SK-N-SH (cell line): Measurements from ENCODE around the gene SLC66A2. TPM values are rescaled to one million over a fixed set of nuclear protein-coding genes. Genes with fewer than 3 reads are reported as not detected.

Experiments
- CTCF ChIA-PET: fragments of 300-600, 350-600 bp; formaldehyde crosslinking; extraction: SDS; loops from one replicate; lab custom pipeline; 2021; lab: Yijun Ruan, JAX
- POLR2A ChIA-PET: fragments of 350-600 bp; sonication (Branson Sonifier 250); formaldehyde crosslinking; extraction: SDS; loops from one replicate; lab custom pipeline; 2020; ENCODE audit warnings: antibody characterized with exemption, inconsistent platforms; lab: Yijun Ruan, JAX
- DNase-seq: peaks from one replicate; pipeline ENCODE4 v3.0.0; 2012
- H2AFZ ChIP-seq: fragments of 200-600 bp; sonication (generic); 2 replicates; pipeline ENCODE4 v1.8.1; 2016; ENCODE audit warnings: antibody characterized with exemption, mild to moderate bottlenecking, low read depth
- H3F3A ChIP-seq: fragments of 200-600 bp; sonication (generic); replicated peaks from 2 replicates; pipeline ENCODE3; 2016; ENCODE audit warnings: antibody characterized with exemption, mild to moderate bottlenecking; ENCODE audit not compliant: insufficient read depth
- H3K27ac ChIP-seq, 2 experiments: fragments of 200-500 bp in 1 of 2; fragments of 200-600 bp in 1 of 2; sonication (Bioruptor generic) in 1 of 2; sonication (generic), shearing (Covaris generic) in 1 of 2; 2 replicates each; pipeline versions ENCODE4 v1.5.1 to v1.6.1; 2014 to 2016; ENCODE audit warnings: low read depth in 2 of 2, inconsistent platforms in 1 of 2, low read length in 1 of 2, mild to moderate bottlenecking in 1 of 2, mixed read lengths in 1 of 2
- H3K27me3 ChIP-seq: fragments of 200-600 bp; sonication (generic), shearing (Covaris generic); 2 replicates; pipeline ENCODE4 v1.6.1; 2016; ENCODE audit warnings: mixed run types; ENCODE audit not compliant: insufficient read depth
- H3K36me3 ChIP-seq, 2 experiments: fragments of 200-500 bp in 1 of 2; fragments of 200-600 bp in 1 of 2; sonication (Bioruptor generic) in 1 of 2; sonication (generic) in 1 of 2; replicated peaks in 1 of 2; 2 replicates each; pipeline versions ENCODE3 to v1.5.1; 2014 to 2016; ENCODE audit warnings: low read length in 1 of 2, mild to moderate bottlenecking in 1 of 2; ENCODE audit not compliant: insufficient read depth in 2 of 2, control insufficient read depth in 1 of 2
- H3K4me1 ChIP-seq, 2 experiments: fragments of 200-500 bp in 1 of 2; fragments of 200-600 bp in 1 of 2; sonication (Bioruptor generic) in 1 of 2; sonication (generic), shearing (Covaris generic) in 1 of 2; 2 replicates each; pipeline versions ENCODE4 v1.5.1 to v1.6.1; 2014 to 2016; ENCODE audit warnings: low read depth in 1 of 2, low read length in 1 of 2, mixed run types in 1 of 2; ENCODE audit not compliant: insufficient read depth in 2 of 2, control insufficient read depth in 1 of 2
- H3K4me2 ChIP-seq: fragments of 200-600 bp; sonication (generic), shearing (Covaris generic); 2 replicates; pipeline ENCODE4 v1.6.1; 2017; ENCODE audit warnings: mixed run types
- H3K4me3 ChIP-seq, 2 experiments: fragments of 200-500 bp in 1 of 2; fragments of 200-600 bp in 1 of 2; sonication (Bioruptor generic) in 1 of 2; sonication (generic), shearing (Covaris generic) in 1 of 2; 2 replicates each; pipeline versions ENCODE4 v1.5.1 to v1.8.1; 2014 to 2016; ENCODE audit warnings: low read depth in 2 of 2, inconsistent platforms in 1 of 2, low read length in 1 of 2, mild to moderate bottlenecking in 1 of 2, mixed read lengths in 1 of 2, moderate library complexity in 1 of 2
- H3K79me2 ChIP-seq: fragments of 200-600 bp; sonication (generic); 2 replicates; pipeline ENCODE4 v1.8.1; 2017; ENCODE audit warnings: mild to moderate bottlenecking; ENCODE audit not compliant: insufficient read depth
- H3K9ac ChIP-seq: fragments of 200-600 bp; sonication (generic); 2 replicates; pipeline ENCODE4 v1.6.1; 2017; ENCODE audit warnings: mixed run types
- H3K9me2 ChIP-seq: fragments of 200-600 bp; sonication (generic); 2 replicates; pipeline ENCODE4 v1.6.1; 2017; ENCODE audit warnings: mixed run types
- H3K9me3 ChIP-seq: fragments of 200-600 bp; sonication (generic); 2 replicates; pipeline ENCODE4 v1.6.1; 2017; ENCODE audit warnings: mixed run types, mild to moderate bottlenecking, moderate library complexity
- H4K20me1 ChIP-seq: fragments of 200-600 bp; sonication (generic); 2 replicates; pipeline ENCODE4 v1.6.1; 2017; ENCODE audit warnings: mild to moderate bottlenecking, mixed run types; ENCODE audit not compliant: insufficient read depth
- ELF1 ChIP-seq: IDR thresholded peaks from 2 replicates; pipeline ENCODE4 v1.4.0; 2012
- EP300 ChIP-seq, 2 experiments: IDR thresholded peaks; 2 replicates each; pipeline versions ENCODE4 v1.4.0 to v1.6.1; 2012; ENCODE audit warnings: borderline replicate concordance in 1 of 2, low read depth in 1 of 2, low read length in 1 of 2
- EZH2phosphoT487 ChIP-seq: fragments of 200-600 bp; sonication (generic); IDR thresholded peaks from 2 replicates; pipeline ENCODE4 v1.6.1; 2017; ENCODE audit warnings: low read depth, mixed run types, mild to moderate bottlenecking, antibody characterized with exemption, moderate library complexity, borderline replicate concordance
- FOSL2 ChIP-seq: IDR thresholded peaks from 2 replicates; pipeline ENCODE4 v1.4.0; 2012; ENCODE audit warnings: low read depth, mild to moderate bottlenecking, moderate library complexity, borderline replicate concordance
- GABPA ChIP-seq: IDR thresholded peaks from 2 replicates; pipeline ENCODE4 v1.4.0; 2012; ENCODE audit warnings: low read depth, mild to moderate bottlenecking
- GATA2 ChIP-seq: sonication (generic); formaldehyde crosslinking; IDR thresholded peaks from 2 replicates; pipeline ENCODE4 v1.5.0; 2020; ENCODE audit warnings: mild to moderate bottlenecking, missing genetic modification reagents
- IRF3 ChIP-seq: fragments of 150-350 bp; IDR thresholded peaks from 2 replicates; pipeline ENCODE4 v1.6.1; 2016; ENCODE audit warnings: mild to moderate bottlenecking, low read depth, low read length
- JUND ChIP-seq: IDR thresholded peaks from 2 replicates; pipeline ENCODE4 v1.4.0; 2012
- MAX ChIP-seq: IDR thresholded peaks from 2 replicates; pipeline ENCODE4 v1.4.0; 2012; ENCODE audit warnings: low read depth
- MEF2A ChIP-seq: IDR thresholded peaks from 2 replicates; pipeline ENCODE4 v1.4.0; 2012; ENCODE audit warnings: low read depth, borderline replicate concordance
- NRF1 ChIP-seq: IDR thresholded peaks from 2 replicates; pipeline ENCODE4 v1.6.1; 2012; ENCODE audit warnings: low read depth, mild to moderate bottlenecking, low read length
- PBX3 ChIP-seq: IDR thresholded peaks from 2 replicates; pipeline ENCODE4; 2012
- POLR2AphosphoS5 ChIP-seq: IDR thresholded peaks from 2 replicates; pipeline ENCODE4 v1.6.1; 2012; ENCODE audit warnings: low read depth, low read length
- RAD21 ChIP-seq: IDR thresholded peaks from 2 replicates; pipeline ENCODE4 v1.6.1; 2012; ENCODE audit warnings: mild to moderate bottlenecking, low read length
- RCOR1 ChIP-seq: fragments of 150-350 bp; IDR thresholded peaks from 2 replicates; pipeline ENCODE4 v1.6.1; 2017; ENCODE audit warnings: antibody characterized with exemption, low read length
- SMC3 ChIP-seq: IDR thresholded peaks from 2 replicates; pipeline ENCODE4 v1.6.1; 2012; ENCODE audit warnings: low read depth, low read length, improper control_type of control experiment
- TCF12 ChIP-seq: IDR thresholded peaks from 2 replicates; pipeline ENCODE4 v1.4.0; 2012
- WGBS: methylation state at CpG from one replicate; pipeline ENCODE4 v1.1.6; 2017; ENCODE audit warnings: low lambda C conversion rate; 5-methylcytosine and 5-hydroxymethylcytosine counted together
- polyA plus RNA-seq, 3 experiments: library from polyadenylated mRNA; depleted of rRNA; stranded (reverse); fragments of >200 nt; gene quantifications; 2 replicates each; pipeline ENCODE4 v1.2.3, GENCODE V29; 2012
- TF ChIP-seq, protein P1 (sequence below): IDR thresholded peaks from 2 replicates; pipeline ENCODE4 v1.4.0; 2012; ENCODE audit warnings: low read depth, borderline replicate concordance
- TF ChIP-seq, protein P2 (sequence below): fragments of 200-600 bp; sonication (generic); IDR thresholded peaks from 2 replicates; pipeline ENCODE4 v1.6.1; 2017; ENCODE audit warnings: antibody characterized with exemption, mild to moderate bottlenecking, moderate library complexity

Gene SLC66A2
- polyA plus RNA-seq, 1 of the 3 experiments (the other 2 are of a cell fraction): 14.5 TPM

- no peaks in the 10 kb centered on the region for H3K4me1 ChIP-seq
- 91% methylated on average over 22 of the region's 24 CpGs for WGBS
- DNase-seq: no peak
- H3K9me3 ChIP-seq: no peaks in the 10 kb centered on the region
- no peak overlapping the region for H3K4me3 ChIP-seq
- CTCF ChIA-PET: no interaction called here
- no peak overlapping the region for H2AFZ ChIP-seq
- H3K79me2 ChIP-seq: no peaks in the 10 kb centered on the region
- no peaks in the 10 kb centered on the region for H3F3A ChIP-seq
- no peak overlapping the region for H3K4me2 ChIP-seq
- H3K27me3 ChIP-seq: no peaks in the 10 kb centered on the region
- H4K20me1 ChIP-seq: no peaks in the 10 kb centered on the region
- H3K9ac ChIP-seq: no peak overlapping the region
- H3K9me2 ChIP-seq: no peaks in the 10 kb centered on the region
- no peak overlapping the region for H3K27ac ChIP-seq
- H3K36me3 ChIP-seq: peaks cover 3 to 6% of the 10 kb centered on the region in 2 experiments
- TF ChIP-seq IRF3: no peak
- POLR2A ChIA-PET: no interaction called here
These were observed 29.2 kb downstream of the SLC66A2 start for GRCh38 chr18:79921984-79922965.

DNA sequence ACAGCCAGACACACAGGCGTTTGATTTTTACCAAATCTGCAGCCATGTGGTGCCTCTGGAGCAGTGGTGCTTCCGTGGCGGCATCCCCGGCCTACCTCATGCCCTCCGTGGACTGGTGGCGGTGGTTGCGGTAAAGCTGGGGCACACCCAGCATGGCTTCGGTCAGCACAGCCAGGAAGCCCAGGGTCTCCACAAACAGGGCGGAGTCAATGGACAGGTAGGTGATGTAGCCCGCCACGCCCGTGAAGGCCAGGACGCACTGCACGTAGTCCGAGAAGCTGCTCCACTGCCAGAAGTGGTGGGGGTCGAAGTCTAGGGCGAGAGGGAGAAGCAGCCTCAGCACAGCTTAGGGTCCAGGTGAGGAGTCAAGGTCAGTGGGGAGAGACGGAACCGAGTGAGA lies 32.4 kb downstream of the SLC66A2 start:
- CTCF ChIA-PET: no interaction called here
- Histone ChIP-seq H3K4me1 (no peaks in the 10 kb centered on the region), H3K27me3 (no peaks in the 10 kb centered on the region), H3K36me3 (peaks cover 3 to 4% of the 10 kb centered on the region in 2 experiments), H3K79me2 (no peaks in the 10 kb centered on the region), H3K27ac (no peak overlapping the region), H3K4me2 (no peak overlapping the region), H3K9me2 (no peaks in the 10 kb centered on the region), H3K9me3 (no peaks in the 10 kb centered on the region), H3F3A (no peaks in the 10 kb centered on the region), H3K4me3 (no peak overlapping the region), H3K9ac (no peak overlapping the region), H4K20me1 (no peaks in the 10 kb centered on the region), H2AFZ (no peak overlapping the region)
- POLR2A ChIA-PET: no interaction called here
- TF ChIP-seq FOSL2 (no peak), RCOR1 (no peak), MEF2A (no peak), GATA2 (CRISPR knock-in tag) (no peak), GABPA (no peak), JUND (no peak), RAD21 (no peak), ELF1 (no peak), SMC3 (no peak), EP300 (IDR thresholded peaks at IDR 0.05; ENCODE audit: borderline replicate concordance in 1 of 2, low read depth in 1 of 2, low read length in 1 of 2) (no peak), MAX (no peak), POLR2AphosphoS5 (no peak), IRF3 (no peak), PBX3 (no peak), EZH2phosphoT487 (no peak), TCF12 (no peak), NRF1 (no peak)
- TF ChIP-seq, protein P1, sequence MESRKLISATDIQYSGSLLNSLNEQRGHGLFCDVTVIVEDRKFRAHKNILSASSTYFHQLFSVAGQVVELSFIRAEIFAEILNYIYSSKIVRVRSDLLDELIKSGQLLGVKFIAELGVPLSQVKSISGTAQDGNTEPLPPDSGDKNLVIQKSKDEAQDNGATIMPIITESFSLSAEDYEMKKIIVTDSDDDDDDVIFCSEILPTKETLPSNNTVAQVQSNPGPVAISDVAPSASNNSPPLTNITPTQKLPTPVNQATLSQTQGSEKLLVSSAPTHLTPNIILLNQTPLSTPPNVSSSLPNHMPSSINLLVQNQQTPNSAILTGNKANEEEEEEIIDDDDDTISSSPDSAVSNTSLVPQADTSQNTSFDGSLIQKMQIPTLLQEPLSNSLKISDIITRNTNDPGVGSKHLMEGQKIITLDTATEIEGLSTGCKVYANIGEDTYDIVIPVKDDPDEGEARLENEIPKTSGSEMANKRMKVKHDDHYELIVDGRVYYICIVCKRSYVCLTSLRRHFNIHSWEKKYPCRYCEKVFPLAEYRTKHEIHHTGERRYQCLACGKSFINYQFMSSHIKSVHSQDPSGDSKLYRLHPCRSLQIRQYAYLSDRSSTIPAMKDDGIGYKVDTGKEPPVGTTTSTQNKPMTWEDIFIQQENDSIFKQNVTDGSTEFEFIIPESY: no peak
- TF ChIP-seq, protein P2, sequence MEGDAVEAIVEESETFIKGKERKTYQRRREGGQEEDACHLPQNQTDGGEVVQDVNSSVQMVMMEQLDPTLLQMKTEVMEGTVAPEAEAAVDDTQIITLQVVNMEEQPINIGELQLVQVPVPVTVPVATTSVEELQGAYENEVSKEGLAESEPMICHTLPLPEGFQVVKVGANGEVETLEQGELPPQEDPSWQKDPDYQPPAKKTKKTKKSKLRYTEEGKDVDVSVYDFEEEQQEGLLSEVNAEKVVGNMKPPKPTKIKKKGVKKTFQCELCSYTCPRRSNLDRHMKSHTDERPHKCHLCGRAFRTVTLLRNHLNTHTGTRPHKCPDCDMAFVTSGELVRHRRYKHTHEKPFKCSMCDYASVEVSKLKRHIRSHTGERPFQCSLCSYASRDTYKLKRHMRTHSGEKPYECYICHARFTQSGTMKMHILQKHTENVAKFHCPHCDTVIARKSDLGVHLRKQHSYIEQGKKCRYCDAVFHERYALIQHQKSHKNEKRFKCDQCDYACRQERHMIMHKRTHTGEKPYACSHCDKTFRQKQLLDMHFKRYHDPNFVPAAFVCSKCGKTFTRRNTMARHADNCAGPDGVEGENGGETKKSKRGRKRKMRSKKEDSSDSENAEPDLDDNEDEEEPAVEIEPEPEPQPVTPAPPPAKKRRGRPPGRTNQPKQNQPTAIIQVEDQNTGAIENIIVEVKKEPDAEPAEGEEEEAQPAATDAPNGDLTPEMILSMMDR: no peak
- WGBS: 93% methylated on average over 10 of the region's 19 CpGs
- DNase-seq: no peak
